Mammary epithelial cell (primary cell): ENCODE data around the gene SPATA31D3.

Source experiments
- CTCF ChIP-seq, 2 donors: IDR thresholded peaks in 1 of 2; conservative IDR thresholded peaks in 1 of 2; 2 replicates each; pipeline ENCODE4 v1.5.1; 2011 to 2012; ENCODE audit warnings: inconsistent platforms in 2 of 2, low read length in 2 of 2, mild to moderate bottlenecking in 2 of 2, control low read depth in 1 of 2, low read depth in 1 of 2; ENCODE audit not compliant: insufficient read depth in 1 of 2; ENCODE audit errors: extremely low read depth in 1 of 2
- EZH2 ChIP-seq: IDR thresholded peaks from 2 replicates; pipeline ENCODE4 v1.6.1; 2012; ENCODE audit warnings: low read length, inconsistent platforms, borderline replicate concordance

- TF ChIP-seq CTCF (conservative IDR thresholded peaks at IDR 0.05 in 1 of 2, IDR thresholded peaks at IDR 0.05 in 1 of 2; ENCODE audit: extremely low read depth in 1 of 2, insufficient read depth in 1 of 2, low read depth in 1 of 2, low read length in 2 of 2) (no peak), EZH2 (no peak)
Measured at GRCh38 chr9:81993656-81994055, 50.4 kb downstream of the SPATA31D3 start.
